HepG2 (cell line): Measurements from ENCODE around the gene DAAM1. TPM values are rescaled to one million over a fixed set of nuclear protein-coding genes. Genes with fewer than 3 reads are reported as not detected.

ENCODE experiments used
- ATAC-seq: fragments of 200-7000 bp; cut with Tn5 transposase; 3 replicates; pipeline ENCODE4 v1.9.1; 2020; ENCODE audit warnings: mild to moderate bottlenecking, moderate library complexity
- BruUV-seq: library from RNA; stranded (reverse); fragments of 400-500 nt; replicated peaks from 2 replicates; lab custom pipeline; 2021; lab: Mats Ljungman, UMichigan
- CTCF ChIA-PET: fragments of 300-600 bp; formaldehyde crosslinking; extraction: SDS; loops from one replicate; lab custom pipeline; 2021; ENCODE audit warnings: low total read pairs, inconsistent platforms, low intra/inter-chr PET ratio; lab: Yijun Ruan, JAX
- POLR2A ChIA-PET: fragments of 350-600 bp; sonication (Branson Sonifier 250); formaldehyde crosslinking; loops from one replicate; lab custom pipeline; 2020; ENCODE audit warnings: antibody characterized with exemption, inconsistent platforms; lab: Yijun Ruan, JAX
- DNase-seq: peaks from one replicate; pipeline ENCODE4 v3.0.0-alpha.2; 2015; ENCODE audit warnings: low spot score
- FAIRE-seq: peaks from 3 replicates; lab custom pipeline; 2011; peaks lifted over from hg19 to GRCh38; lab: Jason Lieb, UNC
- H2AFZ ChIP-seq: one replicate; pipeline ENCODE4 v1.6.1; 2011; ENCODE audit warnings: low read length, inconsistent platforms
- H3K27ac ChIP-seq: fragments of 300-600 bp; 3 replicates; pipeline ENCODE4 v1.8.0; 2011; ENCODE audit warnings: mixed run types, mild to moderate bottlenecking, mixed read lengths, low read length, inconsistent platforms; ENCODE audit not compliant: insufficient read depth; ENCODE audit errors: extremely low read length
- H3K27me3 ChIP-seq, 2 experiments: fragments of 200-600 bp in 1 of 2; 2 replicates in 1 of 2; 3 replicates in 1 of 2; pipeline versions ENCODE4 v1.6.0 to v1.8.0; 2011; ENCODE audit warnings: low read length in 2 of 2, mild to moderate bottlenecking in 2 of 2, moderate library complexity in 2 of 2, inconsistent platforms in 1 of 2; ENCODE audit not compliant: insufficient read depth in 2 of 2, control insufficient read depth in 1 of 2
- H3K36me3 ChIP-seq, 2 experiments: fragments of 200-600 bp in 1 of 2; replicated peaks in 1 of 2; 2 replicates in 1 of 2; 3 replicates in 1 of 2; pipeline versions ENCODE4 v1.5.1 to v1.8.0; 2011; ENCODE audit warnings: low read length in 2 of 2, inconsistent platforms in 1 of 2; ENCODE audit not compliant: insufficient read depth in 2 of 2, control insufficient read depth in 1 of 2
- H3K4me1 ChIP-seq: 2 replicates; pipeline ENCODE4 v1.5.1; 2012; ENCODE audit warnings: low read length, inconsistent platforms; ENCODE audit not compliant: insufficient read depth
- H3K4me2 ChIP-seq: 2 replicates; pipeline ENCODE4 v1.6.0; 2011; ENCODE audit warnings: low read depth, low read length, inconsistent platforms
- H3K4me3 ChIP-seq, 3 experiments: fragments of 200-600 bp in 1 of 3; sonication (generic), shearing (Covaris generic) in 1 of 3; replicated peaks in 1 of 3; 2 replicates each; pipeline ENCODE4 v1.5.1; 2011 to 2016; ENCODE audit warnings: low read length in 3 of 3, inconsistent platforms in 2 of 3, low read depth in 2 of 3, mild to moderate bottlenecking in 2 of 3, control low read depth in 1 of 3, mixed read lengths in 1 of 3; ENCODE audit not compliant: insufficient read depth in 1 of 3
- H3K79me2 ChIP-seq: one replicate; pipeline ENCODE4 v1.6.1; 2011; ENCODE audit warnings: low read length, inconsistent platforms; ENCODE audit not compliant: insufficient read depth
- H3K9ac ChIP-seq: 2 replicates; pipeline ENCODE4 v1.6.0; 2011; ENCODE audit warnings: mild to moderate bottlenecking, low read depth, low read length, inconsistent platforms; ENCODE audit not compliant: insufficient read depth
- H3K9me3 ChIP-seq: 2 replicates; pipeline ENCODE4 v1.5.1; 2012; ENCODE audit warnings: mild to moderate bottlenecking, low read length
- H4K20me1 ChIP-seq: 2 replicates; pipeline ENCODE4 v1.6.0; 2011; ENCODE audit warnings: inconsistent platforms, mild to moderate bottlenecking, low read length, moderate library complexity; ENCODE audit not compliant: insufficient read depth
- HOXA3 ChIP-seq: sonication (generic); formaldehyde crosslinking; IDR thresholded peaks from 2 replicates; pipeline ENCODE4 v1.5.0; 2020; ENCODE audit warnings: missing genetic modification reagents
- RFX1 ChIP-seq: fragments of 450-650 bp; IDR thresholded peaks from 2 replicates; pipeline ENCODE4 v1.6.1; 2017
- RFX3 ChIP-seq: IDR thresholded peaks from 2 replicates; pipeline ENCODE4 v1.6.1; 2016; ENCODE audit warnings: missing biosample characterization, missing genetic modification reagents
- ZNF12 ChIP-seq: sonication (generic); formaldehyde crosslinking; IDR thresholded peaks from 2 replicates; pipeline ENCODE4 v1.5.0; 2020; ENCODE audit warnings: missing genetic modification reagents
- ZNF891 ChIP-seq: sonication (generic); formaldehyde crosslinking; IDR thresholded peaks from 2 replicates; pipeline ENCODE4 v1.5.0; 2020; ENCODE audit warnings: mild to moderate bottlenecking, missing genetic modification reagents
- WGBS: methylation state at CpG from one replicate; pipeline ENCODE4 v1.1.6; 2017; ENCODE audit warnings: low lambda C conversion rate; 5-methylcytosine and 5-hydroxymethylcytosine counted together
- in situ Hi-C: cut with HindIII; loops from 2 replicates; pipeline ENCODE4 v1.10.0; 2017; ENCODE audit warnings: low pct_unique_long_range_greater_than_20kb; ENCODE audit not compliant: extremely low pct_ligation_motif_present
- intact Hi-C: fragments of 100-400 bp; cut with micrococcal nuclease; formaldehyde crosslinking; loops from one replicate; pipeline ENCODE4 v1.10.0; 2022; ENCODE audit not compliant: unreplicated experiment
- polyA plus RNA-seq, 8 experiments: library from polyadenylated mRNA; depleted of rRNA in 3 of 8; stranded (reverse) in 7 of 8; unstranded in 1 of 8; fragments of >200 nt; fragmentation: Illumina TruSeq in 4 of 8; extraction: Trizol in 4 of 8; gene quantifications; 2 replicates each; pipeline versions ENCODE4 v1.2.1 to v1.2.3, GENCODE V29; 2011 to 2016; ENCODE audit warnings: low read depth in 4 of 8, missing spikeins in 1 of 8, mixed read lengths in 1 of 8; ENCODE audit not compliant: insufficient read depth in 1 of 8
- total RNA-seq, 5 experiments: library from RNA; depleted of rRNA; stranded (reverse); fragments of >200 nt; fragmentation: Illumina TruSeq; extraction: Trizol; gene quantifications; 2 replicates each; pipeline ENCODE4 v1.2.3, GENCODE V29; 2016; ENCODE audit warnings: low read depth in 1 of 5
- TF ChIP-seq, protein P1 (sequence below): IDR thresholded peaks from 2 replicates; pipeline ENCODE4 v1.4.0; 2020; ENCODE audit warnings: mild to moderate bottlenecking, missing genetic modification reagents

DAAM1 gene
- total and polyA plus RNA-seq, 2 of the 13 experiments (the other 11 are each of a cell fraction or from before 2014, with no cell fraction given), result 10.9 to 24.5 TPM

DNA sequence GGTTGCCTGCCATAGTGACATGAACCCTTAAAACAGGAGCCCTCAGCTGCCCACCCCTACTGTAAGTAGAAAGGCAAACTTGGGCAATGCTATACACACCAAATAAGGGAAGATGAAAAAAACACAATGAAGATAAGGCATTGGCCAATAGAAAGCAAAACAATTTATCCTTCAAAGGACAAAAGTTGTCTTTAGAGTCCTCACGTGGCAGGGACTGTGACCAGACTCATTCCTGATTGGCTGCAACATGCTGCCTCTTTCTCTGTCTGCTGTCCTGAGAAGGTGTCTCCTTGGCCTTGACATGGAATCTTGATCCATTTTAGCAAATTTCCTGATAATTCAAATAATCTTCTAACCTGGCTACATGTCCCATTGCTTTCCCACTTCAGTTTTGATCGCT, 144.8 kb downstream of the DAAM1 start:
- no peaks in the 10 kb centered on the region for H3K9me3 ChIP-seq
- FAIRE-seq, result no peak
- no TSS peak for BruUV-seq
- ChIA-PET POLR2A (no interaction called here), CTCF (no interaction called here)
- H3K9ac ChIP-seq, result no peak overlapping the region
- in situ Hi-C loops, result no loop called here
- no peak overlapping the region for H3K4me2 ChIP-seq
- H2AFZ ChIP-seq, result no peak overlapping the region
- no peaks in the 10 kb centered on the region for H3K79me2 ChIP-seq
- 98% methylated on average over 2 of the region's 2 CpGs for WGBS
- intact Hi-C loops, result no loop called here
- H3K4me1 ChIP-seq, result peaks cover 5% of the 10 kb centered on the region; the same call in 1 of the 2 replicates
- H3K27me3 ChIP-seq, result no peaks in the 10 kb centered on the region
- H4K20me1 ChIP-seq, result no peaks in the 10 kb centered on the region
- peak overlapping the region; percentile 6 for H3K27ac ChIP-seq
- no peak overlapping the region for H3K4me3 ChIP-seq
- H3K36me3 ChIP-seq, result peaks cover 11 to 50% of the 10 kb centered on the region in 2 experiments; a peak in 4 of 5 replicates
- no peak for DNase-seq
- TF ChIP-seq, protein P1, sequence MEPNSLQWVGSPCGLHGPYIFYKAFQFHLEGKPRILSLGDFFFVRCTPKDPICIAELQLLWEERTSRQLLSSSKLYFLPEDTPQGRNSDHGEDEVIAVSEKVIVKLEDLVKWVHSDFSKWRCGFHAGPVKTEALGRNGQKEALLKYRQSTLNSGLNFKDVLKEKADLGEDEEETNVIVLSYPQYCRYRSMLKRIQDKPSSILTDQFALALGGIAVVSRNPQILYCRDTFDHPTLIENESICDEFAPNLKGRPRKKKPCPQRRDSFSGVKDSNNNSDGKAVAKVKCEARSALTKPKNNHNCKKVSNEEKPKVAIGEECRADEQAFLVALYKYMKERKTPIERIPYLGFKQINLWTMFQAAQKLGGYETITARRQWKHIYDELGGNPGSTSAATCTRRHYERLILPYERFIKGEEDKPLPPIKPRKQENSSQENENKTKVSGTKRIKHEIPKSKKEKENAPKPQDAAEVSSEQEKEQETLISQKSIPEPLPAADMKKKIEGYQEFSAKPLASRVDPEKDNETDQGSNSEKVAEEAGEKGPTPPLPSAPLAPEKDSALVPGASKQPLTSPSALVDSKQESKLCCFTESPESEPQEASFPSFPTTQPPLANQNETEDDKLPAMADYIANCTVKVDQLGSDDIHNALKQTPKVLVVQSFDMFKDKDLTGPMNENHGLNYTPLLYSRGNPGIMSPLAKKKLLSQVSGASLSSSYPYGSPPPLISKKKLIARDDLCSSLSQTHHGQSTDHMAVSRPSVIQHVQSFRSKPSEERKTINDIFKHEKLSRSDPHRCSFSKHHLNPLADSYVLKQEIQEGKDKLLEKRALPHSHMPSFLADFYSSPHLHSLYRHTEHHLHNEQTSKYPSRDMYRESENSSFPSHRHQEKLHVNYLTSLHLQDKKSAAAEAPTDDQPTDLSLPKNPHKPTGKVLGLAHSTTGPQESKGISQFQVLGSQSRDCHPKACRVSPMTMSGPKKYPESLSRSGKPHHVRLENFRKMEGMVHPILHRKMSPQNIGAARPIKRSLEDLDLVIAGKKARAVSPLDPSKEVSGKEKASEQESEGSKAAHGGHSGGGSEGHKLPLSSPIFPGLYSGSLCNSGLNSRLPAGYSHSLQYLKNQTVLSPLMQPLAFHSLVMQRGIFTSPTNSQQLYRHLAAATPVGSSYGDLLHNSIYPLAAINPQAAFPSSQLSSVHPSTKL (CRISPR knock-in tag), result no peak
- no peak for TF ChIP-seq HOXA3
- no peak for TF ChIP-seq ZNF12 (CRISPR knock-in tag)
- ATAC-seq, result no peak

DNA sequence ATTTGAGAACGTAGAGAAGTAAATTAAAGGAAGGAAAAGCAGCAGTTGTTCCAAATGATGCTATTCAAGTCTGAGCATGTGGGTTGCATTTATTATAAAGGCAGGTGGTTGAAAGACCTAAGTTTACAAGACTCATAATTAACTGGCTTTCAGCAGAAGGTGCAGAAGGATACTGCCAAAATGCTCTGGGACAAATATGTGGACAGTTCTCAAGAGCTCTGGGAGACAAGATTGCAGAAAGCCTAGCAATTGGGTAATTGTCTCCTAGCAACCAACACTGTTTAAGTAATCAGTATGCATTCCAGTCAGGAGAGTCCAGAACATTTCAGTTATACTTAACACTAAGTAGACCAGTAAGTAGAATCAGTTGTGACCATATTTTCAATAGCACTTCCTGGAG, 145.2 kb downstream of the DAAM1 start:
- Histone ChIP-seq H3K9me3 (no peaks in the 10 kb centered on the region), H3K4me2 (no peak overlapping the region), H3K9ac (no peak overlapping the region), H4K20me1 (no peaks in the 10 kb centered on the region), H3K4me3 (no peak overlapping the region), H2AFZ (no peak overlapping the region), H3K27ac (peak overlapping the region; percentile 6), H3K79me2 (no peaks in the 10 kb centered on the region)
- FAIRE-seq (no peak), DNase-seq (peak; percentile 40)
- intact Hi-C loops, result no loop called here
- POLR2A ChIA-PET, result no interaction called here
- no TSS peak for BruUV-seq
- in situ Hi-C loops, result no loop called here
- peak; percentile 21; the same call in 1 of the 2 replicates for TF ChIP-seq RFX1
- peak; percentile 42; the same call in 1 of the 2 replicates for TF ChIP-seq RFX3 (CRISPR knock-in tag)
- no peak for TF ChIP-seq ZNF891 (CRISPR knock-in tag)
- TF ChIP-seq, all 625 proteins: peak for 2
- Histone ChIP-seq H3K36me3 (peaks cover 11 to 47% of the 10 kb centered on the region in 2 experiments; a peak in 4 of 5 replicates), H3K4me1 (peaks cover 5% of the 10 kb centered on the region; the same call in 1 of the 2 replicates), H3K27me3 (no peaks in the 10 kb centered on the region)
- ATAC-seq, result peak; percentile 42; the same call in 1 of the 3 replicates
- 100% methylated on average over 1 of the region's 1 CpG for WGBS
- CTCF ChIA-PET, result no interaction called here
